ENCODE data around the gene LSM3. TPM values are rescaled to one million over a fixed set of nuclear protein-coding genes. Genes with fewer than 3 reads are reported as not detected.

Gene LSM3
- total RNA-seq, 1 donor from 2014 or later: 12.4 TPM

- H3K27ac Mint-ChIP-seq: no peak overlapping the region
- H3K27me3 Mint-ChIP-seq: no peaks in the 10 kb centered on the region
- H3K4me3 Mint-ChIP-seq: no peak overlapping the region
- H3K36me3 Mint-ChIP-seq: peaks cover 6% of the 10 kb centered on the region
- H3K4me1 Mint-ChIP-seq (ENCODE audit: unreplicated experiment): peaks cover 6% of the 10 kb centered on the region
- H3K9me3 Mint-ChIP-seq: no peaks in the 10 kb centered on the region
- no peak for TF ChIP-seq CTCF (conservative IDR thresholded peaks at IDR 0.05)
- DNase-seq (ENCODE audit: extremely low spot score, unreplicated experiment): no peak
These were observed 23.5 kb downstream of the LSM3 start for GRCh38 chr3:14201940-14202684.

- peak overlapping the region; percentile 8 for H3K27ac Mint-ChIP-seq
- H3K27me3 Mint-ChIP-seq: no peaks in the 10 kb centered on the region
- H3K9me3 Mint-ChIP-seq: no peaks in the 10 kb centered on the region
- no peak for DNase-seq (ENCODE audit: extremely low spot score, unreplicated experiment)
- peaks cover 6% of the 10 kb centered on the region for H3K4me1 Mint-ChIP-seq (ENCODE audit: unreplicated experiment)
- peaks cover 4% of the 10 kb centered on the region for H3K36me3 Mint-ChIP-seq
- no peak for TF ChIP-seq CTCF (conservative IDR thresholded peaks at IDR 0.05)
- no peak overlapping the region for H3K4me3 Mint-ChIP-seq
These were observed 24.4 kb downstream of the LSM3 start for GRCh38 chr3:14202874-14203520.

GRCh38 chr3:14203521-14204079 is 25.0 kb downstream of the LSM3 start:
- peak overlapping the region; percentile 8 for H3K27ac Mint-ChIP-seq
- H3K4me1 Mint-ChIP-seq (ENCODE audit: unreplicated experiment): peaks cover 6% of the 10 kb centered on the region
- no peak for DNase-seq (ENCODE audit: extremely low spot score, unreplicated experiment)
- H3K9me3 Mint-ChIP-seq: no peaks in the 10 kb centered on the region
- TF ChIP-seq CTCF (conservative IDR thresholded peaks at IDR 0.05): peak; percentile 93
- no peaks in the 10 kb centered on the region for H3K27me3 Mint-ChIP-seq
- H3K4me3 Mint-ChIP-seq: no peak overlapping the region
- peaks cover 4% of the 10 kb centered on the region for H3K36me3 Mint-ChIP-seq

- peaks cover 10% of the 10 kb centered on the region for H3K4me1 Mint-ChIP-seq (ENCODE audit: unreplicated experiment)
- peaks cover 3% of the 10 kb centered on the region for H3K36me3 Mint-ChIP-seq
- DNase-seq (ENCODE audit: extremely low spot score, unreplicated experiment): no peak
- H3K9me3 Mint-ChIP-seq: no peaks in the 10 kb centered on the region
- no peak overlapping the region for H3K4me3 Mint-ChIP-seq
- H3K27me3 Mint-ChIP-seq: peaks cover 4% of the 10 kb centered on the region
- no peak overlapping the region for H3K27ac Mint-ChIP-seq
- TF ChIP-seq CTCF (conservative IDR thresholded peaks at IDR 0.05): no peak
These were observed 26.1 kb downstream of the LSM3 start for GRCh38 chr3:14204515-14205284.

GRCh38 chr3:14206548-14207177 is 28.0 kb downstream of the LSM3 start:
- DNase-seq (ENCODE audit: extremely low spot score, unreplicated experiment): no peak
- no peak overlapping the region for H3K4me3 Mint-ChIP-seq
- peaks cover 4% of the 10 kb centered on the region for H3K27me3 Mint-ChIP-seq
- H3K36me3 Mint-ChIP-seq: peaks cover 3% of the 10 kb centered on the region
- no peaks in the 10 kb centered on the region for H3K9me3 Mint-ChIP-seq
- H3K4me1 Mint-ChIP-seq (ENCODE audit: unreplicated experiment): peaks cover 22% of the 10 kb centered on the region
- TF ChIP-seq CTCF (conservative IDR thresholded peaks at IDR 0.05): no peak
- H3K27ac Mint-ChIP-seq: no peak overlapping the region
